HG02943 (cell line): ENCODE measurements around the gene ZSWIM9.

Experiments used
- ATAC-seq: cut with Tn5 transposase; IDR thresholded peaks from one replicate; pipeline ENCODE4 v1.9.1; 2021; ENCODE audit warnings: mild to moderate bottlenecking, low read depth, moderate library complexity; ENCODE audit not compliant: unreplicated experiment

The ZSWIM9 gene

GRCh38 chr19:48169939-48170803, at the start of gene ZSWIM9, which contains the start of gene LIG1:
Gene ZSWIM9 (plus strand): TSS chr19:48170680. CDS start chr19:48171803, 1,123 bp downstream.
Gene LIG1 (minus strand): TSS chr19:48170344. CDS start chr19:48165566, 4,778 bp downstream.
- ATAC-seq = peak; percentile 65

- ATAC-seq = no peak
These were observed 49.4 kb upstream of the ZSWIM9 start for GRCh38 chr19:48121066-48121465.

- no peak for ATAC-seq
These were observed 48.5 kb upstream of the ZSWIM9 start for GRCh38 chr19:48121909-48122371.

- ATAC-seq = no peak
These were observed 48.1 kb upstream of the ZSWIM9 start for GRCh38 chr19:48122421-48122820.

GRCh38 chr19:48123907-48124651, 46.4 kb upstream of the ZSWIM9 start:
- no peak for ATAC-seq

GRCh38 chr19:48127561-48127960, 42.9 kb upstream of the ZSWIM9 start:
- no peak for ATAC-seq

GRCh38 chr19:48133094-48133493, 37.4 kb upstream of the ZSWIM9 start:
- no peak for ATAC-seq

- ATAC-seq = no peak
These were observed 35.1 kb upstream of the ZSWIM9 start for GRCh38 chr19:48135411-48135810.

- ATAC-seq = no peak
These were observed 33.9 kb upstream of the ZSWIM9 start for GRCh38 chr19:48136547-48136946.

GRCh38 chr19:48137411-48137810, 33.1 kb upstream of the ZSWIM9 start:
- no peak for ATAC-seq

GRCh38 chr19:48139053-48139452, 31.4 kb upstream of the ZSWIM9 start:
- no peak for ATAC-seq

- no peak for ATAC-seq
These were observed 22.8 kb upstream of the ZSWIM9 start for GRCh38 chr19:48147597-48148175.

- ATAC-seq = no peak
These were observed 21.9 kb upstream of the ZSWIM9 start for GRCh38 chr19:48148576-48148975.

GRCh38 chr19:48149430-48149829, 21.1 kb upstream of the ZSWIM9 start:
- ATAC-seq = no peak

GRCh38 chr19:48152551-48152950, 17.9 kb upstream of the ZSWIM9 start:
- no peak for ATAC-seq

- no peak for ATAC-seq
These were observed 16.5 kb upstream of the ZSWIM9 start for GRCh38 chr19:48154003-48154402.

- no peak for ATAC-seq
These were observed 12.2 kb upstream of the ZSWIM9 start for GRCh38 chr19:48158210-48158790.

GRCh38 chr19:48168689-48169088, 1.8 kb upstream of the ZSWIM9 start:
- no peak for ATAC-seq

- no peak for ATAC-seq
These were observed 922 bp upstream of the ZSWIM9 start for GRCh38 chr19:48169578-48169938.

- ATAC-seq = no peak
These were observed 402 bp downstream of the ZSWIM9 start for GRCh38 chr19:48170817-48171347.
